HG02759 (cell line): ENCODE data around the gene ZBED3.
"Not testable (repeated sequence)": the region's sequence is repeated elsewhere in the genome, so short reads cannot be mapped to it uniquely, and the experiment has no call there.

Experiments
- ATAC-seq: cut with Tn5 transposase; IDR thresholded peaks from one replicate; pipeline ENCODE4 v1.9.1; 2021; ENCODE audit warnings: mild to moderate bottlenecking, moderate library complexity; ENCODE audit not compliant: unreplicated experiment

ZBED3 gene, protein sequence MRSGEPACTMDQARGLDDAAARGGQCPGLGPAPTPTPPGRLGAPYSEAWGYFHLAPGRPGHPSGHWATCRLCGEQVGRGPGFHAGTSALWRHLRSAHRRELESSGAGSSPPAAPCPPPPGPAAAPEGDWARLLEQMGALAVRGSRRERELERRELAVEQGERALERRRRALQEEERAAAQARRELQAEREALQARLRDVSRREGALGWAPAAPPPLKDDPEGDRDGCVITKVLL

DNA sequence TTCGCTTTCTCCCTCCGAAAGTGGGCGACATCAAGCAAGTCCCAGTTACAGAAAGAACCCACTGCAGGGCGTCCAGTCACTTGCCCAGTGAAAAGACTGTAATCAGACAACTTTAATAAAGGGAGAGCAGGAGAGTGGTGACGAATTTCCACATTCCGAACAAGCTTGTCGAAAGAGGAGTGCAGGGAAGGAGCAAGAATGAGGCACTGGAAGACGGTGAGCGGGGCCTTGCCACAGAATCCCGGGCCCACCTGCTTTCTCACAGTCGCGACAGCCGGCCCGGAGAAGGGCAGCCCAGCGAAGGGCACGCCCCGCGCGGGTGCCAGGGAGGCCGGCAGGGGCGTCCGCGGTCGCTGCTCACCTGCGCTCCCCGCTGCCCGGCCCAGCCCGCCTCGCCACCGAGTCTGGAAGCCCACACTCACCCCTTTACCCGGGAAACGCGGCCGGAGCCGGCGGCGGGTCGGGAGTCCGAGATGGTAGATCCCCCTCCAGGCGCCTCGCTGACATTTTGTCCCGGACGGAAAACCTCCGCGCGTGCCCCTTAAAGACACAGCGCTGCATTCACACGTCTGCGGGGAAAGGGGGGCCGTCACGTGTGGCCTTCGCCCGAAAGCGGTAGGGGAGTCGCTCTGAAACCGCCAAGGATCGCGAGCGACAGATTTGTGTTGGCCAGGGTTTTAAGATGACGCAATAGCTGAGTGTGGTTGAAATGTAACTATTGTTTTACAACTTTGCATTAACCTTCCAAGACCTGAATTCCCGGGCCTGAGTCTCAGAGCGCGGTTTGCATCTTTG lies at the start of gene ZBED3:
TSS of gene ZBED3 (minus strand) at position 597 of the 795 bp plus-strand sequence. CDS start 9,407 bp downstream, outside the sequence.
- ATAC-seq, result peak; percentile 73

DNA sequence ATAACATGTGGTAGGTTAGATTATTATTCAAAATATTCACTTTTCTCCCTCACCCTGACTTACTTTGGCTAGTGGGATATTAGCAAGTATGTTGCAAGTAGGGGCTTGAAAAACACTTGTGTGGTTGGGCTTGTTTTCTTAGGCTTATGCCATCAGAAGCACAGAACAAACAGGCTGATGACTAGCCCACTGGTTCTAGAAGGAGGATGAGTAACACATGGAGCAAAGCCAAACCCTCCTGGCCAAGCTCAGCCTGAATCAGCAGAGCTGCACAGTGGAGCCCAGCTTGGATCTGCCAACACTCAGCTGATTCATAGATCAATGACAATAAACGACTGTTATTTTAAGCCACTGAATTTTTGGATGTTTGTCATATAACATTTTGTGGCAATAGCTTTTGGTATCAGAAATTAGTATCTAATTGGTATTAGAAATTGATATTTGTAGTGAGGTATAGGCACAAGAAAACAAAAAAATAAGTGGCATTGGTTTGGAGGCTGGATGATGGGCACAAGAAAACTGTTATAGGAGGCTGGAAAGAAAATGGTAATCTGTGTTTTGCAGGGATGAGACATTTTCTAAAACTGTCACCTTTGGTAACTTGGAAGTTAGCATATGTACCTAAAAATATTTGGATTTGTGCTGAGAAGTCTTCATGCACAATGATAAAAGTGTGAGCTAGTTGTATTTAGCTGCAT lies 46.1 kb upstream of the ZBED3 start:
- ATAC-seq, result no peak

DNA sequence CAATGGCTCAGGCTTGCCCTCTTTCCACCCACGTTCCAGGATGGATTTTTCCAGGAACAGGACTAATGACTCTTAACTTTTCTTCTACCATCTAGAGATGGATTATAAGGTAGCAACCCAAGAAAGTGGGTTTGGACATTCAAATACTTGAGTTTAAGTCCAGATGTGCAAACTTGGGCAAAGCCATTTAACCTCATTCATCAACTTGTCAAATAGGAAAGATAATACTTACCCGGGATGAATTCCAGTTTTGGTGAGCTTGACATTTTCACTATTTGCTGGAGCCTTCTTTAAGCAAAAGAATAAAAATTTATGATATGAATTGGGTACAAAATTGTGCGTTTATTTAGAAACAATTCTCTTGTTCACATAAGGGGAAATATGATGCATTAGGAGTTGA lies 44.3 kb upstream of the ZBED3 start:
- no peak for ATAC-seq

DNA sequence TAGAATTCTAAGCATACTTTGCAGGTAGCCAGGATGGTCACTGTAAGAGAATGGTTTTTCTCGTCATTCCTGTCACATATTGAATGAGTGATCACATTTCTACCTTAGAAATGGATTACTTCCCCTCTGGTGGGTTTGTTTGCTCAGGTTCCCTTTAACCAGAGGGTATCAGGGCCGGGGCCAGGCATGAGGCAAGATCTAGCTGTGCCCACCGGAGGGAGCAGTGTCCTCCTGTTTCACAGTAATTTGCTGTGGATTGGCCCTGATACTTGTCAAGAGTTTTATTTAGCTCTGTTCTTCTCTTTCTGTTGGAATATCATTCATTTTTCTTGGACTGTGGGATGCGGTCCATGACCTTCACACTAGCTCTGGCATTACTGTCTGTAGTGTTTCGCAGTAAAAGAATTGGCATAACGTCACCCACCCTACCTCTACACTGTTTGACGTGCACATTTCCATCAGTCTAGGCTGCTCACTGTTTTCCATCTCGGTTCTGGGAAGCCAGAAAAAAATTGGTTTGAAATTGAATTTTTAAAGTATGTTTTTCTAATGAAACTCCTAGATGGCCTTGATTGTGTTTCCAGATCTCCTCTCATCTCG lies 42.4 kb upstream of the ZBED3 start:
- ATAC-seq, result no peak

DNA sequence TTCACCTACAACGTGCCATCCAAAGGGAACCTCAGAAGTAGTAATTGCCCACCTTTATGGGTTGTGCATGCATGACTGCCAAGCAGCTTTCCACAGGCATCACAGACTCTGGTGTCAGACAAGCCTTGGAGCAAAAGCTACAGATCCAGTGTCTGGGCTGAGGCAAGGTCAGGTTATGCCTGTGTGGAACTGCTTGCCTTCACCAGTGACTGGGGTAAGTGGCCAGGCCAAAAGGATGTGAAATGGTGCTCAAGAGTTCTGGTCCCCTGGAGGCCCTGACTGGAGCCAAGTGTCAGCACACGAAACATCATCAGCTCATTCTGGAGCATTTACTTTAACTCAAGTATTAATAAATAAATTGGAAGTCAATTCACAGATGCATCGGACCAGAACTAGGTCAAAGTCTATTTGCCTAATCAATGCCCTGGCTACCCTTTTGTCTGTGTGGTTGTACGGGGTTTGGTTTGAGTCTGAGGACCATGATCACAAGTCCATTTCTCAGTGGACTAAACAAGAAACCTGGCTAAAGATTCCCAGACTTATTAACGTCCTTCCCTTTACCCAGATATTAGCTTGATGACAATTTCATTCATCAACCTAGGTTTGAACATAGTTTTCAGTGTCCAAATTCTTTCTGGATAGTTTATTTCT lies 41.5 kb upstream of the ZBED3 start:
- ATAC-seq, result no peak

DNA sequence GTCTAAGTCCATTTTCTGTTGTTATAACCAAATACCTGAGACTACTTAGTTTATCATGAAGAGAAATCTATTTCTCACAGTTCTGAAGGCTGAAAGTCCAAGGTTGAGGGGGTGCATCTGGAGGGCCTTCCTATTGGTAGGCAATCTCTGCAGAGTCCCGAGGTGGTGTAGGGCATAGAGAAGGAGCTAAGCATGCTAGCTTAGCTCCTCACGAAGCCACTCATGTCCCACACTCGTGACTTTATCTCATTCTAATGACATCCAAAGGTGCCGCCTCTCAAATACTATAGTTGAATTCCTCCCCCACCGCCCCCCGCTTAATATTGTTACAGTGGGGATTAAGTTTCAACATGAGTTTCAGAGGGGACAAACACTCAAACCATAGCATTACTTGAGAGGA lies 36.0 kb upstream of the ZBED3 start:
- no peak for ATAC-seq

DNA sequence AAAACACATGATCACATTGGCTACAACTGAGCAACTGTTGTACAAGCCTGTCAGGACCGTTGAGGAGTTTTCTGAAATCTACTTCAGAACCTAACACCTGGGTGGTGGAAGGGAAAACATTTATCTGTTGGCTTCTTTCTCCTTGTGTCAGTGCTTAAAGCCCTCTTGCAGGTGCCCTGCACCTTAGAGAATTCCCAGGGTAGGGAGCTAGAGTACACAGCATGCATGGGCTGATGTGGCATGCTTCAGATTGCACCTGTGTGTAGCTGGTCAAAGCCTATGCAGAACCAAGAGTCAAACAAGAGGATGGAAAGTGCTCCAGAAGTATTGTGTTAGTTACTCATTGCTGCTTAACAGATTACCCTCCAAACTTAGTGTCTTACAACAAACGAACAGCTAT lies 33.6 kb upstream of the ZBED3 start:
- ATAC-seq, result no peak

DNA sequence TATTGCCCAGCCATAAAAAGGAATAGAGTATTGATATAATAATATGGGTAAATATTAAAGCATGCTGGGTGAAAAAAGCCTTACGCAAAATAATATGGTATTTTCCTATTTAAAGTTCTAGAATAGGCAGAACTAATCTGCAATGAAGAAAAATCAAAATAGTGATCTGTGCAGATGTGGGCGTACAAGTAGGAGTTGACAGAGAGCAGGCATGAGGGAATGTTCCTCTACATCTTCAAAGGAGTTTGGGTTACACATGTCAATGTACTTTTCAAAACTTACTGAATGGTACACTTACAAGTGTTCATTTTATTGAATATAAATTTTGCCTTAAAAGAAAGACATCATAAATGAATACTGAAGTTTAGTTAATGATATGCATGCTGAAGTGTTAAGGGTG lies 33.0 kb upstream of the ZBED3 start:
- ATAC-seq, result no peak

DNA sequence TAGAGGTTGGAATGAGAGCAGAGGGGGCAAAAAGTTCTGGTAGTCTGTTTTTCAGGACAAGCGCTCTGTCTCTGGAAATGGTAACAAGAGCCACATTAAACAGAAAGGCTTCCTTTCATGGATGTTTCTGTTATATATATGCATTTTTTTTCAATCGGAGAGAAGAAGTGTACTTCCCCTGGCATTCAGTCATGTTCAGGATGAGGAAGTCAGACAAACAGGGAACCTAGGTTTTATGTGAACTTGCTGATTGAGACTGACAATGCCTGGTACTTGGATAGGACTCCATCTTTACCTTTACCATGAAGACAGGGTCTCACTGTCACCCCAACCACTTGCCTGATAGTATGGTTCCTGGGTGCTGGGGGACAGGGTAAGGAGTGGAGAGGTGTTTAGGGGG lies 30.1 kb upstream of the ZBED3 start:
- no peak for ATAC-seq

DNA sequence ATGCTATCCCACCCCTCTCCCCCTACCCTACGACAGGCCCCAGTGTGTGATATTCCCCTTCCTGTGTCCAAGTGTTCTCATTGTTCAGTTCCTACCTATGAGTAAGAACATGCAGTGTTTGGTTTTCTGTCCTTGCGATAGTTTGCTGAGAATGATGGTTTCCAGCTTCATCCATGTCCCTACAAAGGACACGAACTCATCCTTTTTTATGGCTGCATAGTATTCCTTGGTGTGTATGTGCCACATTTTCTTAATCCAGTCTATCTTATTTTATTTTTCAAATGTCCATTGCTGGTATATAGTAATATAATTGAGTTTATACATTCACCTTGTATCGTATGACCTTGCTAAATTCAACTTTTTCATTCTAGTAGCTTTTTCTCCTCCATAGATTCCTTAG lies 19.9 kb upstream of the ZBED3 start:
- ATAC-seq, result not testable (repeated sequence)

DNA sequence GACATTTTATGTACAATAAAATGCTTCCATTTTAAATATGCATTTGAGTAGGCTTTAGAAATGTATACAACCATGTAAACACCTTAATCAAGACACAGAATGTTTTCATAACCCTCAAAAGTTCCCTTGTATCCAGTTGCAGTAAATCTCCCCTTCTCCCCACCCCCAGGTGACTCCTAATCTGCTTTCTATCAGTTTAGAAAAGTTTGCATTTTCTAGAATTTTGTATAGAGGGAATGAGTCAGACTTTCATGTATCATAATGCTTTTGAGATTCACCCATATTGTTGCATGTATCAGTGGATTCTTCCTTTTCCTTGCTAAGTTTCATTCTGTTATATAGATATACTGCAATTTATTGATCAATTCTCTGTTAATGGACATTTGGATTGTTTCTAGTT lies 17.7 kb upstream of the ZBED3 start:
- no peak for ATAC-seq

DNA sequence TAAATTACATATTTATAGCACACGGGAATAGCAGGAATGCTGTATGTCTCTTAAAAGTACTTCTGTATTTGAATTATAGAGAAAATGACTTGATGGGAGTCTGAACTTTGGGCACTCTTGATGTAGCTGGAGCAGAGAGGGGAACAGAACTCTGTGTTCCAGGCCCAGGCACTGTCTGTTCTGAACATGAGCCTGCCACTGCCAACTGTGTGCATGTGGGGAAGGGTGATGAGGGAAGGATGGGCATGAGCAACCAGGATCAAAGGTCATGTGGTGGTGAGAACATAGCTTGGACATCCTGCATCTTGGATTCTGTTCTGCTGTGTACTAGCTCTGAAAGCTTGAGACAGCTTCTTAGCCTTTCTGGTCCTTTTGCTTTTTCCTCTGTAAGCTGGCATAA lies 16.4 kb upstream of the ZBED3 start:
- ATAC-seq, result no peak

DNA sequence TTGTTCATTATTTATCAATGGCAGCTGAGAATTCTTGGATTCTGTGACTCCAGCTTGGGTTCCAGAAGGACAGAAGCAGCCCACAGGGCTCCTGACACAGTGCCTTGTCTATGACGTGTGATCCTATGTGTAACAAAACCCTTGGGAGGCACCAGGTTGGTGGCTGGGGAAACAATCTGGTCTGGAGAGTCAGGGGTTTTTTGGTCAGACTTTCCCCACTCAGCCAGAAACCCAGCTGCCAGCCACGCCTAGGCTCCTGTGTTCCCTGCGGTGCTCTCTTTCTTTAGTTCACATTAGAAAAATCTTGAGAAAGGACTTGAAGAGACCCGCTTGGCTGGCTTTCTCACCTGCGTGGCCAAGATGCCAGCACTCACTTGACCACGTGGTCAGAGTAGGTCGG lies 15.5 kb upstream of the ZBED3 start:
- peak; percentile 40 for ATAC-seq

DNA sequence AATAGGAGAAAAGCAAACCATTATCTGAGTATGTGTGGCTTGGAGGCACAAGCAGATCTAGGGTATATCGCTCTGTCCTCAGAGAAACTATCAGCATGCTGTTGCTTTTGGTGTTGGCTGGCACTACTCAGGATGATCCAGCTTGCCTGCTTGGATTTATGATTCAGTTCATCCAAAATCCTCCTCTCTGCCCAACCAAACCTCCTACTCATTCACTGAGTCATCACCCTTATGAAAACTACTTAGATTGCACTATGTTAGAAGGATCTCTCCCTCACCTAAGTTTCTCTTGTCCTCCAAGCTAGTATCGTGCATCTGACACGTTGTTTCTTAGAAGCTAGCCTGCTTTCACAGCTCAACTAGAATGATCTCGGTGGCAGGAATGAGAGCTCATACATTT lies 14.2 kb upstream of the ZBED3 start:
- no peak for ATAC-seq

DNA sequence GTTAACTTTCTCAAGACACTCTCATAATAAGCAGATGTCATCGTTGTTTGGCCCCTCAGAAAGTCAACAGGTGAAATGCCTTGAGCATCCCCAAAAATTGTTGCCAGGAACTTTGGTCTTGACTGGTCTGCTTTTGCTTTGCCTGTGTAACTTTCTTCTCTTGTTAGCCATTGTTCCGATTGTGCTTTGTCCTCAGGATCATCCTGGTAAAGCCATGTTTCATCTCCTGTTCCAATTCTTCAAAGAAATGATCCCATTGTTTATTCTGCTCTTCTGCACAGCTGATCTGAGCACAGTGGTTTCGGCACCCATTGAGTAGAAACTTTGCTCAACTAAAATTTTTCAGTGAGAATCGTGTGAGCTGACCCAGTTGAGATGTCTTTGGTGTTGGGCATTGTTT lies 8.1 kb upstream of the ZBED3 start:
- no peak for ATAC-seq

DNA sequence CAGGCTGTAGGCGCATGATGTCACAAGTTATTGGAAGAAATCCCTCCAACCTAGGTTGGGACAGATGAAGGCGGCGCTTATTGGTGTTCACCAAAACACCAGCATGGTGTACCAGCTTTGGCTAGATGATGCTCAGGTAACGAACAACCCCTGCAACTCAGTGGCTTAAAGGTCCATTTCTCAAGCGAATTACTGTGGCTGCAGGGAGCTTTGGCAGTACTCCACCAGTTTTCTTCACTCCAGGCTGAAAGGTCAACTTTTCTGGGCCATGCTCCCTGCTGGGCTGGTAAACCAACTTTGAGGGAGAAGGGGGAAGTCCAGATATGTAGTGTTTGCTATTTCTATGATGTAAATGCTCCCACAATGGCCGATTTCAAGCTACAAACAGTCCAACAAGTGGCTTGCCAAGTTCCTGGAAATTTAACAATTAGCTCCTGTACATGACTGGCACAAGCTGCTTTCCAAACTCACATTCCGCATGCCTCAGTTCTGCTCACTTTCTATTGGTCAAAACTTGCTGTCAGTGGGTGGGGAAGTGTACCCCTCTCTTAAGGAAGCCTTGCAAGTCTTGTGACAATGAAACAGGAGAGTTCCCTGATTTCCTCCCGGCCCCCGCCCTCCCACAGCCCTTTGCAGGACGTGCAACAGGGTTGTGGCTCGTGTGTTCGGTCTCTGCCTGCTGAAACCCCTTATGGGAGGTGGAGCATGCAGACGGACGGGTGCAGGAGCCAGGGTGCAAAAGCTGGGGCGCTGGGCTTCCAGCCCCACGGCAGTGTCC lies 588 bp upstream of the ZBED3 start:
- ATAC-seq, result no peak

DNA sequence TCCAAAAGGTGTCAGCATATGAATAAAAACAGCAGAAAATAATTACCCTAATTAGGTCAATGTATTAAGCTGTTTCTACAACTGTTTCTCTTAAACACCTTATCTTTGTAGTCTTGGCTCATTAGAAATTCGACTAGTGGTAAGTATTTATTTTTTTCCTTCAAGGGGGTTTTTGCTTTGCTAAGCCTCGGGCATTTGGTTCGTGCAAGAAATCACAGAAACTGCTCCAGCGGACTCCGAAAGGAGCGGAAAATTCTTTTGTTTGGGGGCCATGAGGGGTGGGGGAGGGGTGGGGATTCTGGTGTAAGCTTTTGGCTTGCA lies 757 bp downstream of the ZBED3 start:
- ATAC-seq, result no peak

DNA sequence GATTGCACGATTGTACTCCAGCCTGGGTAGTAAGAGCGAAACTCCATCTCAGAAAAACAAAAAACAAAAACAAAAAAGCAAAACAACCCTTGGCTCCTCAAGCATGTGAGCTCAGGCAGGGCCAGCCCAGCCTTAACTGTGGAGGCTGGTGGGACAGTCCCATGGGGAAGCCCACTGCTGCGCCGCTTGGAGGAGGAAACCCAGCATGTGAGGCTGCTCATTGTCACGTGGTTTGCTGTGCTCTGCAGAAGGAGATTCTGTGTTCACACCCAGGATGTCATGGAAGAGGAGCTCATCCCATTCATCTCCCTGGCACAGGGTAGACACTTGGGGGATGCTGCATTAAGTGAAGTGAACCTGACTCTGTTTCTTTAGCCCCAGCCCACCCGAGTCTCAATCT lies 4.0 kb downstream of the ZBED3 start:
- no peak for ATAC-seq

DNA sequence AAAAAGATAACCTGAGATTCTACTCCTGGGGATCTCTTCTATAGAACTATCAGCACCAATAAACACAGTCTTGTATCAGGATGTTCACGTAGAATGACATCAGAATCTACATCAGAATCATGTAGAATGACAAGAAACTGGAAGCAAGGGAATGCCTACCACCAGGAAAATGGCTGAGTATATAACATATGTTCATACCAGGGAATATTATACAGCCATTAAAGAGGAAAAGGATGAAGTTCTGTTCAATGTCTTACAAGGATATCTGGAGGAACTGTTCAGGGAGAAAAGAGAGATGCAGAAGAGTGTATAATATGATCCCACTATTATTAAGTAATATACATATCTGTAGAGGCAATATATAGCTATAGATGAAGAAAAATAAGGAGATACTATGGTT lies 4.8 kb downstream of the ZBED3 start:
- no peak for ATAC-seq

DNA sequence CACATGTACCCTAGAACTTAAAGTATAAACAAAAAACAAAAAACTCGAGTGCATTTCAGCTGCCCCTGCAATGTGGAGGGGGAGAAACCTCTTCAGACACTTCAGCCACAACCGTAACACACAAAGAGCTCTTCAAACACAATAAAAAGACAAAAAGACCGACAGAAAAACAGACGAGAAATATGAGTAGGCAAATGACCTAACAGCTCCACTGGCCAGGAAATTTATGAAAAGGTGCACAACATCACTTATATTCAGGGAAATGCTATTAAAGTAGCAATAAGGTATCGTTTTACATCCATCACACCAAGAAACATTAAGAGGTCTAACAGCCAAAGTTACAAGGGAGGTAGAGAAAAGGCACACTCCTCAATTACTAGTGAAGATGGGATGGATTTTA lies 6.2 kb downstream of the ZBED3 start:
- no peak for ATAC-seq

DNA sequence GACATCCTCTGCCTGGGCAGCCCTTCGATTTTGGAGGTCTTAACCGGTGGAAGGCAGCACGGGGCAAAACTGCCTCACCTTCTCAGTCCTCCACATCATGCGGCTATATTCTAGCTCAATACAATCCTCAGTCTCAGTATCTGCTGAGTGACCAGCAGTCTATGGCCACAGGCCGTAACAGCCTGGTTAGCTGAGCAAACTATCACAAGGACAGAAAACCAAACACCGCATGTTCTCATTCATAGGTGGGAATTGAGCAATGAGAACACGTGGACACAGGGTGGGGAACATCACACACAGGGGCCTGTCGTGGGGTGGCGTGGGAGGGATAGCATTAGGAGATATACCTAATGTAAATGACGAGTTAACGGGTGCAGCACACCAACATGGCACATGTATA lies 6.6 kb downstream of the ZBED3 start:
- not testable (repeated sequence) for ATAC-seq
